Activated B cell treated with CpG ODN at 0.5 μM for 24 hours (primary cell): ENCODE results near the gene NELL2. TPM values are rescaled to one million over a fixed set of nuclear protein-coding genes. Genes with fewer than 3 reads are reported as not detected.

Experiments
- ATAC-seq: fragments of 200-7000 bp; cut with Tn5 transposase; one replicate; pipeline ENCODE4 v1.10.0; 2021; ENCODE audit warnings: low read depth, mild to moderate bottlenecking, moderate library complexity
- CTCF ChIA-PET: fragments of 350-600 bp; sonication (Branson Sonifier 250); formaldehyde crosslinking; loops from one replicate; lab custom pipeline; 2021; ENCODE audit warnings: antibody characterized with exemption; lab: Charles Lee
- POLR2A ChIA-PET: fragments of 350-600 bp; sonication (Branson Sonifier 250); formaldehyde crosslinking; loops from one replicate; lab custom pipeline; 2021; ENCODE audit warnings: antibody characterized with exemption; lab: Charles Lee
- DNase-seq: peaks from one replicate; pipeline ENCODE4 v3.0.0; 2022
- H3K27ac Mint-ChIP-seq: one replicate; pipeline ENCODE4 v1.8.0; 2020; ENCODE audit warnings: mixed read lengths
- H3K27me3 Mint-ChIP-seq: one replicate; pipeline ENCODE4 v1.8.0; 2021; ENCODE audit warnings: mixed read lengths
- H3K36me3 Mint-ChIP-seq: one replicate; pipeline ENCODE4 v1.8.0; 2021; ENCODE audit warnings: low read depth, mixed read lengths
- H3K4me1 Mint-ChIP-seq: one replicate; pipeline ENCODE4 v1.8.0; 2021; ENCODE audit warnings: mixed read lengths
- H3K4me3 Mint-ChIP-seq: one replicate; pipeline ENCODE4 v1.8.0; 2020; ENCODE audit warnings: mild to moderate bottlenecking, mixed read lengths
- H3K9me3 Mint-ChIP-seq: one replicate; pipeline ENCODE4 v1.8.0; 2020; ENCODE audit warnings: mixed read lengths
- intact Hi-C: fragments of 100-400 bp; cut with micrococcal nuclease; formaldehyde crosslinking; loops from one replicate; pipeline ENCODE4 v1.15.1; 2024
- total RNA-seq: library from RNA; stranded (reverse); gene quantifications from 2 replicates; pipeline ENCODE4 v1.2.3, GENCODE V29; 2022
- TF ChIP-seq, protein P1 (sequence below): fragments of 200-600 bp; IDR thresholded peaks from one replicate; pipeline ENCODE4 v1.8.0; 2022; ENCODE audit warnings: antibody characterized with exemption, mild to moderate bottlenecking

Gene NELL2
- total RNA-seq, 1 donor from 2014 or later: not detected

DNA sequence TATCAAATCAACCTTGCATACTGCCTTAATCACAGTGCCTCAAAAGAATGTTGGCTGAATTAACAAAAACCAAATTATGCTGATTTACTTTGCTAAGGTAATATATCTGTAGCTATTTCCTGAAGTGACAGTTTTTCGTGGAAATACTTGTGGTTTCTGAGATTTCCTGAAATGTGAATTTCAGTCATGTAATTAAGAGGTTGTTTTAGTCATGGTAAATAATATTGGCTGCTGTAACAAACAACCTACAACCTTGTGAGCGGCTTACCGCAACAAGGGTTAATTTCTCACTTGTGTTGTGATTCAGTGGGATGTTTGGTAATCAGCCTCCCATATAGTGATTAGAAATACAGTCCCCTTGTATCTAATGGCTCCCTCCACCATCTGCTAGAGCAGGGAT, 387.9 kb downstream of the NELL2 start:
- intact Hi-C loops: no loop called here
- CTCF ChIA-PET: no interaction called here

DNA sequence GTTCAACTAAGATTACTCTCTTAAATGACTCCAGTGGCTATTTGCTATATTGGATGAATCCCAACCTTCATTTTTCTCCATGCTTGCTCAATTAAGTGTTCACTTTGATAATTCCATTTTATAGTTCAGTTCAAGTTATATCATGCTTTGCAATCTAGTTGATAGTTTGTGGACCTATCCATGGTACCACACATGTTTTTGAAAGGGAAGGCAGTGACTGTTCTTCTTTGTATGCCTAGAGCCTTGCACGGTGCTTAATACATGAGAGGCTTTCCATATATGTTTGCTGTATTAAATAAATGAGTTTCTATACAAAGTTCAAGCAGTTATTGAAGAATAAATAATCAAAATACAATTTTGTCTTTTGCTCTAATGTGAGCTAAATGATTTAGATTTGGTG, 391.3 kb downstream of the NELL2 start:
- Mint-ChIP-seq H3K27ac (no peak overlapping the region), H3K27me3 (no peaks in the 10 kb centered on the region), H3K4me3 (no peak overlapping the region), H3K9me3 (peaks cover 5% of the 10 kb centered on the region), H3K4me1 (no peaks in the 10 kb centered on the region), H3K36me3 (no peaks in the 10 kb centered on the region)
- ChIA-PET CTCF (no interaction called here), POLR2A (no interaction called here)
- no peak for ATAC-seq
- TF ChIP-seq, protein P1, sequence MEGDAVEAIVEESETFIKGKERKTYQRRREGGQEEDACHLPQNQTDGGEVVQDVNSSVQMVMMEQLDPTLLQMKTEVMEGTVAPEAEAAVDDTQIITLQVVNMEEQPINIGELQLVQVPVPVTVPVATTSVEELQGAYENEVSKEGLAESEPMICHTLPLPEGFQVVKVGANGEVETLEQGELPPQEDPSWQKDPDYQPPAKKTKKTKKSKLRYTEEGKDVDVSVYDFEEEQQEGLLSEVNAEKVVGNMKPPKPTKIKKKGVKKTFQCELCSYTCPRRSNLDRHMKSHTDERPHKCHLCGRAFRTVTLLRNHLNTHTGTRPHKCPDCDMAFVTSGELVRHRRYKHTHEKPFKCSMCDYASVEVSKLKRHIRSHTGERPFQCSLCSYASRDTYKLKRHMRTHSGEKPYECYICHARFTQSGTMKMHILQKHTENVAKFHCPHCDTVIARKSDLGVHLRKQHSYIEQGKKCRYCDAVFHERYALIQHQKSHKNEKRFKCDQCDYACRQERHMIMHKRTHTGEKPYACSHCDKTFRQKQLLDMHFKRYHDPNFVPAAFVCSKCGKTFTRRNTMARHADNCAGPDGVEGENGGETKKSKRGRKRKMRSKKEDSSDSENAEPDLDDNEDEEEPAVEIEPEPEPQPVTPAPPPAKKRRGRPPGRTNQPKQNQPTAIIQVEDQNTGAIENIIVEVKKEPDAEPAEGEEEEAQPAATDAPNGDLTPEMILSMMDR: no peak
- intact Hi-C loops: no loop called here
- no peak for DNase-seq

More for the DNA sequence above, 387.9 kb downstream of the NELL2 start:
- ATAC-seq: no peak
- TF ChIP-seq, protein P1: no peak
- Mint-ChIP-seq H3K27ac (no peak overlapping the region), H3K4me3 (no peak overlapping the region), H3K36me3 (no peaks in the 10 kb centered on the region), H3K9me3 (peaks cover 5% of the 10 kb centered on the region), H3K4me1 (no peaks in the 10 kb centered on the region), H3K27me3 (no peaks in the 10 kb centered on the region)
- DNase-seq: no peak
- POLR2A ChIA-PET: no interaction called here

DNA sequence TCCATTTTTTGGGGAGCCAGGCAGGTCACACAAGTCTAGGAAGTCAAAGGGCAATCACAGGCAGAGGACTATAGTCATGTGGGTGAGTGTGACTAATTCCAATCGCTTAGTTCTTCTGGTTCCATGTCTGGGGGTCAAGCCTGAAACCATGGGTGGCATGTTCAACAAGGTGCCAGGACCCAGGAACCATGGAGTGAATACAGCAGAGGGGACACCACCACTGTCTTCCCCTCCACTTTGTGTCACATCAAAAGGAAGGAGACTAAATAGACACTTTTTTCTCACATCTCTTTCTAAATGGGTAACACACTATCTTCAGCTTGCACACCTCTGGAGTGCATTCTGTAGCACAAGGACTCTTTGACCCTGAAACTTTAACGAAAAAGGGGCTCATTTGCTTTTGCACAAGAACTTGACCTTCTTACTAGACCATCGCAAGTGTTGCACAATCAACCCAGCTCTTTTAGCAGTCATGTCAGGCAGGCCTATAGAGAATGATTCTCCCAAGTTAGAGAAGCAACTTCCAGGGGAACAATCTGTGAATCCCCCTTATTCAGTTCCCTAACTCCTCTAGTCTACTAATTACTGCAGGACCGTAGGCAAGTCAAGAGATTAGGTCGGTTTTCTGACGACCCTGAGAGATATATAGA, 398.7 kb downstream of the NELL2 start:
- ATAC-seq (no peak), DNase-seq (no peak)
- H3K27ac Mint-ChIP-seq: no peak overlapping the region
- intact Hi-C loops: no loop called here
- H3K27me3 Mint-ChIP-seq: no peaks in the 10 kb centered on the region
- TF ChIP-seq, protein P1: no peak
- no peaks in the 10 kb centered on the region for H3K36me3 Mint-ChIP-seq
- no peak overlapping the region for H3K4me3 Mint-ChIP-seq
- no peaks in the 10 kb centered on the region for H3K4me1 Mint-ChIP-seq
- CTCF ChIA-PET: no interaction called here
- peaks cover 15% of the 10 kb centered on the region for H3K9me3 Mint-ChIP-seq
- POLR2A ChIA-PET: no interaction called here

DNA sequence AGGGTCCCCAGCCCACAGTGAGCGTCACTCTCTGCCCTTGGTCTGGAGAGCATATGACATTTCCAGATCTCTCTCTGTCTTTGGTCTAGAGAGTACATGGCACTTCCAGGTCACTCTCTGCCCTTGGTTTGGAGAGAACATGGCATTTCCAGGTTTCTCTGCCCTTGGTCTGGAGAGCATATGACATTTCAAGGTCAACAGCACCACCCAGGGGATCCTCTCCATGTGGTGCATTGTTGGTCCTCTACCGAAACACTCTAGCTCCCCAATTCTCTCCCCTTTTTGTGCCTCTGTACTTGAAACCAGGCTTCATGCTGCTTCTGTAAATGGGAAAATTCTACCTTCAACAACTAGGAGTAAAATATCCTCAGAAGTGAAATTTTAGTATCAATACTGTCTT, 399.4 kb downstream of the NELL2 start:
- Mint-ChIP-seq H3K4me1 (no peaks in the 10 kb centered on the region), H3K27ac (no peak overlapping the region), H3K4me3 (no peak overlapping the region), H3K36me3 (no peaks in the 10 kb centered on the region), H3K27me3 (no peaks in the 10 kb centered on the region), H3K9me3 (peaks cover 15% of the 10 kb centered on the region)
- intact Hi-C loops: no loop called here
- DNase-seq (no peak), ATAC-seq (no peak)
- TF ChIP-seq, protein P1: no peak
- ChIA-PET CTCF (no interaction called here), POLR2A (no interaction called here)

DNA sequence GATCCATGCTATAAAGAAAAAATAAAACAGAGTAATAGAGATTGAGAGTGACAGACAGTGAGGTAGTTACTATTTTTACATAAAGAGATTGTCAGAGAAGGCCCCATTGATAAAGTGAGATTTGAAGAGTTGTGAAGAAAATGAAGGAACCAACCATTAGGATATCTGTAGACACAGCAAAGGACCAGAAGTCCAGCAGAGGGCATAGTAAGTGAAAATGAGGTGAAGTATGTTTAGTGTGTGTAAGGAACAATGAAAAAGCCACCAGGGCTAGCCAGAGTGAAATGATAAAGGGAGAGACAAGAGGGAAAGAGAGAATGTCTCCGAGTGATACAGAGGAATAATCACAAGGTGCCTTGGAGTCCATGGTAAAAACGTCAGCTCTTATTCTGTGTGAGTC, 411.0 kb downstream of the NELL2 start:
- ChIA-PET POLR2A (no interaction called here), CTCF (no interaction called here)
- H3K36me3 Mint-ChIP-seq: no peaks in the 10 kb centered on the region
- H3K4me3 Mint-ChIP-seq: no peak overlapping the region
- DNase-seq (no peak), ATAC-seq (no peak)
- intact Hi-C loops: no loop called here
- no peaks in the 10 kb centered on the region for H3K27me3 Mint-ChIP-seq
- TF ChIP-seq, protein P1: no peak
- peaks cover 6% of the 10 kb centered on the region for H3K9me3 Mint-ChIP-seq
- H3K4me1 Mint-ChIP-seq: no peaks in the 10 kb centered on the region
- no peak overlapping the region for H3K27ac Mint-ChIP-seq
